HG03045 (cell line): ENCODE results near the gene PDSS2.
"Not testable (repeated sequence)": the region's sequence is repeated elsewhere in the genome, so short reads cannot be mapped to it uniquely, and the experiment has no call there.

Experiments used
- ATAC-seq: cut with Tn5 transposase; IDR thresholded peaks from one replicate; pipeline ENCODE4 v1.9.1; 2021; ENCODE audit warnings: mild to moderate bottlenecking, moderate library complexity; ENCODE audit not compliant: unreplicated experiment

PDSS2 gene

GRCh38 chr6:107186047-107186446 lies 273.3 kb downstream of the PDSS2 start:
- ATAC-seq = no peak

- ATAC-seq = no peak
These were observed 273.9 kb downstream of the PDSS2 start for GRCh38 chr6:107185391-107185970.

DNA sequence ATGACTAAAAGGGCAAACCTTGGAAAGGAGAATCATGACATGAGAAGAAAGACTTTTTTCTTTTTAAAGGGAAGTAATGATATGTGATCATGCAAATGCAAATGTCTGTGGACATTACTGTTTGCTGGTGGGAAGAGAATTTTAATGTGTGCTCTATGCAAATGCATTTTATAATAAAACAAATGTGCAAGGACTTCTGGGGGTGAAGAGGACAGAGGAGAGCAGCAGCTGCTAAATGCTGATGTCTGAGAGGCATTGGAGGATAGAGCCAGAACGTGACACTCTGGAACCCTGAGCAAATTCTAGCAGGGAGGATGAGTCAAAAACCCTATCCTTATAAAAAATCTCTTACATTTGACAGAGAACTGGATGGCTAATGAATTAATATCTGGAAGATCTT lies 274.9 kb downstream of the PDSS2 start:
- no peak for ATAC-seq

- ATAC-seq = no peak
These were observed 279.3 kb downstream of the PDSS2 start for GRCh38 chr6:107180099-107180498.

GRCh38 chr6:107179004-107179403 lies 280.4 kb downstream of the PDSS2 start:
- ATAC-seq = no peak

DNA sequence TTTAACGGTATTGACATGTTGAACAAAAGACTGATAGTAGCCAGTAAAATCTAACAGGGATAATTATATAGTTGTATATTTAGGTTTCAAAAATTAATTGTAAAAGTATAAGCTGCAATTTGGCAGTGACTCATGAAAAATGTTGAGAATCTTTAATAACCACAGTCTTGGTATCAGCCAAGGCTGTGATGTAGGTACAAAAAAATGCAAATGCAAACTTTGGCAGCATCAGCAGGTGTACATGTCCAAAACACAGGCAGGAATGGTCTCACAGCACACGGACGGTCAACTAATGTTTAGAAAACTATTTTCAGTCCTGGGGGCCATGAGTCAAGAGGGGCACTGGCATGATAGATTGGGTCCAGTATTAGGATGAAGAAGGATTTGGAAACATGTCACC lies 285.6 kb downstream of the PDSS2 start:
- ATAC-seq = no peak

- no peak for ATAC-seq
These were observed 287.9 kb downstream of the PDSS2 start for GRCh38 chr6:107171513-107171912.

- not testable (repeated sequence) for ATAC-seq
These were observed 295.1 kb downstream of the PDSS2 start for GRCh38 chr6:107164299-107164698.

GRCh38 chr6:107161521-107161920 lies 297.8 kb downstream of the PDSS2 start:
- no peak for ATAC-seq

DNA sequence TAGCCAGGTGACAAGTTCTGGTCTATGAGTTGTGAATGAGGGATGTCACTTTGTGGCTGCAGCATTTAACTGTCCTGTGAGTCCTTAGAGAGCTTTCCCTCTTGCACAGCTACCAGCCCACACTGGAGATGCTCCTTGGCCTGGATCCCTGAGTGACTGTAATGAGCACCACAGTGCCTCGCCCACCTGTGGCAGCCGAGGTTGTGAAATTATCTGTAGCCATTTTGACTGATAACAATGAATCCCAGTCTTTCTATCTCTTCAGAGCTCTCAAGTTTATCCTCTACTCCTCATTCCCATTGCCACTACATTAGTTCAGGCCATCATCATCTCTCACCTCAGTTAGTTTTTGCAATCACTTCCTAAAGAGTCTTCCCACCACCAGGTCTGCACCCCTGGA lies 302.7 kb downstream of the PDSS2 start:
- ATAC-seq = no peak

DNA sequence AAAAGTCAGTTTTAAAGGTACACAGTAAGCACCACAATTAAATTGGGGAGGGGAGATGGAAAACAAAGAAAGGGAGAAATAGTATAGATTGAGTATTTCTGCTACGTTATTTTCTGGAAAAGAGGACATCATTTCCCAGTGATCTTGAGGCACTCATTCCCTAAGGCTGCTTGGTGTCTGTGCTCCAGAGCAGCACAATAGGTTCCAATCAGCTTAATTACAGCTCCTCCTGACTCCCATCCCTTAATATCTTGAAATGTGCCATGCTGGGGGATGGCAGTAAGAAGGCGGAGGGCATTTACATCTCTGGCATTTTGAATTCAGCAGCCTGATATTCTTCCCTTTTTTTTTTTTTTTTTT lies 304.6 kb downstream of the PDSS2 start:
- no peak for ATAC-seq

DNA sequence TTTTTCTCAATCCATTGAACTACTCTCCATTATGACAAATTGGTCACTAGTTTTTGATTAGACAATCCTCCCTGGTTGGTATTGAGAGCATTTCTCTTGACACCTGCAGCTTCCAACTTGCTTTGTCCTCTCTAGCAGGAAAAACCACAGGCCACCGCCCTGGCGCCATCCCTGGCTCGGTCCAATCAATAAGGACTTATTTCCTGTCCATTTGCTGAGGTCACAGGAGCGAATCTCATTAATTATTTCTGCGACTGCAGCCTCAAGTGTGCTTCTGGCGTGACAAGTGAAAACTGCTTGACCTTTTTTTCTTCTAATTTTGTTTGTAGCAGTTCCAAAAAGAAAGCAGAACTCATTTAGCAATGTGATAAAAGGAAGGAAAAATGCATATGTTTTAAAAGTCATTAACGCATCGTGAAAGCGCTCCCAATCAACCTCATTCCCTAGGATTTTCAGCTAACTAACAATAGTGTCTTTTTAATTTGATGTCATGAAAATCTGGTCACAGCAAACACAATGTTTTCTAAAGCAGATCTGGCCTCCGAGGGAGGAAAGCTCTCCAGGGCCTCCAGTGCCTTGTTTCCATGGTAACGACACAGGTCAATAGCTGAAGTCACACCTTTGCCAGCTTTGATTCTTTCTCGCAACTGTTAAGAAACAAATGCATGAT lies 305.1 kb downstream of the PDSS2 start:
- no peak for ATAC-seq

DNA sequence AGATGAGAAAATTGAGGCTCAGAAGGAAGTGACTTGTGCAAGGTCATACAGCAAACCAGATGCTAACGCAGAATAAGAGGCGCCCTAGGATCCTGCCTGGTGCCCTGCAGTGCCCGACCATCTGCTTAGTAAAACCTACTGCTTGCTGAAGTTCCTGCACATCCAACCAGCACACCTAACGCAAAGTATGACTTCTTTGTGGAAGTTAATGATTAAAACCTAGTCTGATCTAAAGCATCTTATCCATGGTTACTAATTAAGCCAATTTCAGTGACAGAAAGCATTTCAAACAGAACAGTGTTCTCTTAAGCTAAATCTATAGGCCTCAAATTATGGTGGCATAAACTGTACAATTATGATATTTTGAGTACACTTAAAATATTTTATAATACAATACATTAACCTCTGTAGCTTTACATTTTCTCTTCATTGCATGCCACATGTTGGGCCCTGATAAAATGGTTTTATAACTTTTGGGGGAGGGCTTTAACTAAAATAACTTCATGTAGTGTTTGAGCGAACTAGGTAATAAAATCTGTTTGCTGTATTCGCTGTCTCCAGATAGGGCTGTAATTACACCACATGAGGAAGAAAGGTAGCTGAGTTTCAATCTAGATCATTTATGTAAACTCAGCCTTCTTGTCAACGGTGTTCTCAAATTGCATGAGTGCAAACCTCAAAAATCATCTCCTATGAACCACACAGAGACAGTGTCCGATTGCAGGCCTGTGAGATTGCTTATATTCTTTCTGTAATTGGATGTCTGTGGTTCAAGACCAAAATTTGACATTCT lies 306.5 kb downstream of the PDSS2 start:
- no peak for ATAC-seq

DNA sequence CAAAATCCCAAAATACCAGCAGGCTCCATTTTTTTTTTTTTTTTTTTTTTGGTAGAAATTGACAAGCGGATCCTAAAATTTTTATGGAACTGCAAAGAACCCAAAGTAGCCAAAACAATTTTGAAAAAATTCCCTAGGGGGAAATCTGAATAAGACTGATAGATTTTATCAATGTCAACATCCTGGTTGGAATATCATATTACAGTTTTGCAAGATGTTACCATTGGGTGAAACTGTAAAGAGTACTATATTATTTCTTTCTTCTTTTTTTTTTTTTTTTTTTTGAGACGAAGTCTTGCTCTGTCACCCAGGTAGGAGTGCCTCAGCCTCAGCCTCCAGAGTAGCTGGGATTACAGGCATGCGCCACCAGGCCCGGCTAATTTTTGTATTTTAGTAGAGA lies 314.7 kb downstream of the PDSS2 start:
- ATAC-seq = no peak

DNA sequence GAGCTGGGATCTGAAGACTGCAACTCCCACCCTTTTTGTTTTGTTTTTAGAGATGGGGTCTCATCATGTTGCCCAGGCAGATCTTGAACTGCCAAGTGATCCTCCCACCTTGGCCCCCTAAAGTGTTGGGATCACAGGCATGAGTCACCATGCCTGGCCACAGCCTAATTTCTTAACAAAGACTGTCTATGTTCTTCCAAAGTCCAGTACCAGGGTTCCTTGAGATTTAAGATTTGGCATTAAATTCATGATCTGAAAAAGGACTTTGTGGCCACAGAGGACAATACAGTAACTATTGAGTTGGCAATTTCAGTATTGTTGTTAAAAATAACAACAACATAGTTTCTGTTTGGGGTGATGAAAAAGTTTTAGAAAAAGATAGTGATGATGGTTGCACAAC lies 315.4 kb downstream of the PDSS2 start:
- ATAC-seq = no peak

- no peak for ATAC-seq
These were observed 318.8 kb downstream of the PDSS2 start for GRCh38 chr6:107140581-107140980.

DNA sequence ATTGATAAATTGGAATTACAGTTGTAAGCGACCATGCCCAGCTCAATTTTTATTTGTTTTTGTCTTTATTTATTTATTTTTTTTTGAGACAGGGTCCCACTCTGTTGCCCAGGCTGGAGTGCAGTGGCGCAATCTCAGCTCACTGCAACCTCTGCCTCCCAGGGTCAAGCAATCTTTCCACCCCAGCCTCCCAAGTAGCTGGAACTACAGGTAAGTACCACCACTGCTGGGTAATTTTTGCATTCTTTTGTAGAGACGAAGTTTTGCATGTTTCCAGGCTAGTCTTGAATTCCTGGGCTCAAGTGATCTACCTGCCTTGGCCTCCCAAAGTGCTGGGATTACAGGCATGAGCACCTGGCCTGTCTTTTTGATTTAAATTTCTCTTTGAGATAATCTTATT lies 323.0 kb downstream of the PDSS2 start:
- ATAC-seq = not testable (repeated sequence)

GRCh38 chr6:107135048-107135680 lies 324.2 kb downstream of the PDSS2 start:
- ATAC-seq = not testable (repeated sequence)

DNA sequence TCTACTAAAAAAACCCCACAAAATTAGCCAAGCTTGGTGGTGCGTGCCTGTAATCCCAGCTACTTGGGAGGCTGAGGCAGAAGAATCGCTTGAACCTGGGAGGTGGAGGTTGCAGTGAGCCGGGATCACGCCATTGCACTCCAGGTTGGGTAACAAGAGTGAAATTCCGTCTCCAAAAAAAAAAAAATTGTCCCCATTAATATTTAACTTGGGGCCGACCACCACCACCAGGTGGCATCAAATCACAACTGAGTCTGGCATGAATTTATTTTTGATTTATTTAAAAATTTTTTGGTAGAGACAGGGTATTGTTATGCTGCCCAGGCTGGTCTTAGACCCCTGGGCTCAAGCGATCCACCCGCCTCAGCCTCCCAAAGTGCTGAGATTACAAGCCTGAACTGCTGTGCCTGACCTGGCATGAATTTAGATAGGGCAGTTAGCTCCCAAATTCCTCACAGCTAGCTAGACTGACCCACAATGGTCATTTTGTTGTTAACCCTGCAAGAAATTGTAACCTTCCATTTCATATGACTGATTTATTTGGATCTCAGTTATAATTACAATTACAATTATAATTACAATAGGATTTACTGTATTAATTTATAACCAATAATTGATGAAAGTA lies 326.9 kb downstream of the PDSS2 start:
- no peak for ATAC-seq

DNA sequence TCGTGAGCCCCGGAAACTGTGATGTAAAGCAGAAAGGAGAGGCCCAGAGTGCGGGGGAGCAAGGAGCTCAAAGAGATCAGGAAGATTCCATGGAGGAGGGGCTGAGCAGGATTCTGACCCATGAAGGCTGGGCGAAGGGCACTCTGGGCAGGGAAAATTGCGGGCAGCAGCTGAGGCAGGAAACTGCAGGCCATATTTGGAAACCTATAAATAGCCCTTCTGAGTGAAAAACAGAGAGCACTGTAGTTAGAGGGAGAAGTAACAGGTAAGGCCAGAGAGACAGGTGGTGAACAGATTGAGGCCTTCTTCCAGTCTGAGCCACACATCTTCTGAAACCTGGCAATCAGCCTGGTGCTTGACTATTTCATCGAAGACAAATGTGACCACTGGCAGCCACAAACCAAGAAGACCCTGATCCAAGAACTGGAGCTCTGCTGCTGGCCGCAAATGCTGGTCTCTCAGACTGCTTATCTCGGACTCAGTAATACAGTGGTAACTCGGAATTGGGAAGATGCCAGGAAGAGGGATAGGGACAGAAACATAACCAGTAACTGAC lies 329.9 kb downstream of the PDSS2 start:
- ATAC-seq = no peak

DNA sequence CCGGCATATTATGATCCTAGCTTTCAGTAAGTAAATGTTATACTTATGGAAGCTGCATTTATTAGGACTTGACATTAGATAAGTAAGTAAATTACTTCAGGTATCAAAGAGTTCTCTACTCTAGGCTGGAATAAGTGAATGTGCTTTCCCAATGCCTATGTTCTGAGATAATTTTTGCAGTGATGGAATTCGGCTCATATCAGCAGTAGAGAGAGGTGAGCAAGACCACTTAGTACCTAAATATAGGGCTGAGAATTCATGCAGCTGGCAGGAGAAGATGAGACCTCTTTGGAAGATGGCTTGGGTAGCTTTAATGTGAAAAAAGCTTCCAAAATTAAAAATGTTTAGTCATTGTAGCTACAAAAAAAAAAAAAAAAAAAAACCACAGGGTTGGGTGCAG lies 330.8 kb downstream of the PDSS2 start:
- ATAC-seq = no peak
